Ishikawa (cell line): ENCODE data around the gene CPLANE1.

Experiments used
- CEBPB ChIP-seq: IDR thresholded peaks from 2 replicates; pipeline ENCODE4 v1.6.1; 2012
- EGR1 ChIP-seq: IDR thresholded peaks from 2 replicates; pipeline ENCODE4 v1.6.1; 2012
- EP300 ChIP-seq: IDR thresholded peaks from 2 replicates; pipeline ENCODE4 v1.6.1; 2012; ENCODE audit warnings: borderline replicate concordance
- RAD21 ChIP-seq: IDR thresholded peaks from 2 replicates; pipeline ENCODE4 v1.6.1; 2012; ENCODE audit warnings: low read depth
- TAF1 ChIP-seq: IDR thresholded peaks from 2 replicates; pipeline ENCODE4 v1.6.1; 2012; ENCODE audit warnings: low read depth, mild to moderate bottlenecking
- TEAD4 ChIP-seq: IDR thresholded peaks from 2 replicates; pipeline ENCODE4 v1.6.1; 2012
- TF ChIP-seq, protein P1 (sequence below): IDR thresholded peaks from 2 replicates; pipeline ENCODE4 v1.6.1; 2012

- TF ChIP-seq TAF1 (no peak), RAD21 (no peak), EP300 (no peak), EGR1 (no peak), CEBPB (no peak), TEAD4 (no peak)
- TF ChIP-seq, protein P1, sequence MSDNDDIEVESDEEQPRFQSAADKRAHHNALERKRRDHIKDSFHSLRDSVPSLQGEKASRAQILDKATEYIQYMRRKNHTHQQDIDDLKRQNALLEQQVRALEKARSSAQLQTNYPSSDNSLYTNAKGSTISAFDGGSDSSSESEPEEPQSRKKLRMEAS = no peak
Measured at GRCh38 chr5:37197340-37198050, 51.7 kb downstream of the CPLANE1 start.
